GM18520 (cell line): ENCODE results near the gene MC1R.

Experiments used
- ATAC-seq: cut with Tn5 transposase; IDR thresholded peaks from one replicate; pipeline ENCODE4 v1.9.1; 2021; ENCODE audit not compliant: unreplicated experiment

The MC1R gene

DNA sequence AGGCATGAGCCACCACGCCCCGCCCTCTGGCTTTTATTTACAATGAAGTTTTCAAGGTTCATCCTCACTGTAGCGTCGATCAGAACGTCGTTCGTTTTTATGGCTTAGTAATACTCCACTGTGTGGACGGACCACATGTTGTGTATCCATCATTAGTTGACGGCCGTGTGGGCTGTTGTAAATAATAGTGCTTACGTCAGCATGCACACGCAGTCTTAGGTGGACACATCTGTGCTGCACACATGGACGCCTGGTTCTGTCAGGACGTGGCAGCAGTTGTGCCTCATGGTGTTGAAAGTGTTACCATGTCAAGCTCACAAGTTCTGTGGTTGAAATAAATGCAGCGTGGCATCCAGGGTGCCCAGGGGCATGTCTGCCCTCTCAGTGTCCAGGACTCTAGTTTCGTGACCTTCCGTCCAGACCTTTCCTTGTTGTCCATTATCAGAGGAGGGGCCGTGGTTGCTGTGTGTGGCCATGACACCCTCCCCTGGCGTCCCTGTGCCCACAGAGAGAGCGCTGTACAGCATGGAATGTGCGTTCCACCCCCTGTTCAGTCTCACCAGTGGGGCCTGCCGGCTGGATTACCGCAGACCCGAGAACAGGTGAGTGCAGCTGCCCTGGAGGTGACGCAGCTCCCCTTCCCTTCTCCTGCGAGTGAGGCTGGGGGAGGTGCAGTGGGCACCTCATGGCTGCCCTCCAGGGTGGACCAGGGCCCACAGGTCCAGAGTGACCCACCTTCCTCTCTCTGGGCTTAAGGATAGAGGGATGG lies 23.0 kb upstream of the MC1R start:
- ATAC-seq: no peak

DNA sequence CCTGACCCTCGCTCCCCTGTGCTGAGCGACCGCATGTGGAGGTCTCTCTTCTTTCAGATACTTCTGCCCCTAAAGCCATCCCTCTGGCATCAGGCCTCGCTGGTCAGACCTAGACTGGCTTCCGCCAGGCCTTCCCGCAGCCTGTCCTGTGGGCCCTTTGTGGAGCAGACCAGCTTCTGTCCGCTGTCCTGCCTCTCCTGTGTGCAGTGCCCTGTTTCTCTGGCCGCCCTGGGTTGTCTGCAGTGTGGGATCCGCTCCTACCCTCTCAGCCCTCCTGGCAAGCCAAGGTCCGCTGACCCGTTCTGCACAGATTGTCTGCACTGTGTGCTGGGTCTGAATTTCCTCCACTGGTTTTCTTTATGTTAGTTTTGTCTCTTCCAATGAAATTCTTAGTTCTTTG lies 21.5 kb upstream of the MC1R start:
- no peak for ATAC-seq

DNA sequence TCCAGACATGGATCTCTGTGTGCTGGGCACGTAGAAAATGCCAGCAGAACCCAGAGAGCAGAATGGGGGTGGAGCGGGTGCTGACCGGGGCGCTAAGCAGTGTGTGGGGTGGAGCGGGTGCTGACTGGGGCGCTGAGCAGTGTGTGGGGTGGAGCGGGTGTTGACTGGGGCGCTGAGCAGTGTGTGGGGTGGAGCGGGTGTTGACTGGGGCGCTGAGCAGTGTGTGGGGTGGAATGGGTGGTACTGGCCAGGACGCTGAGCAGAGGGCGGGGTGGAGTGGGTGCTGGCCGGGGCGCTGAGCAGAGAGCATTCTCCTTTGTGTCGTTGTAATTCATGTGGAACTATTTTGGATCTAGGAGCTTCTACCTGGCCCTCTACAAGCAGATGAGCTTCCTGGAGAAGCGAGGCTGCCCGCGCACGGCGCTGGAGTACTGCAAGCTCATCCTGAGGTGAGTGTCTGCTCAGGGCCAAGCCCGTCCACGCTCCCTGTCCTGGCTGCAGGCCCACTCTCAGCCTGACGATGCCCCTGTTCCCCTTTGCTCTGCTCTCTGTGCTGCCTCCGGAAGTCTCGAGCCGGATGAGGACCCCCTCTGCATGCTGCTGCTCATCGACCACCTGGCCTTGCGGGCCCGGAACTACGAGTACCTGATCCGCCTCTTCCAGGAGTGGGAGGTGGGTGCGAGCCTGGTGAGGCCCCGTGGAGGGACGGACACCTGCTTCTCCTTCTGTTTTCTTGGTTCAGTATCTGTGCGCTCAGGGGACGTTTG lies 20.3 kb upstream of the MC1R start:
- no peak for ATAC-seq

DNA sequence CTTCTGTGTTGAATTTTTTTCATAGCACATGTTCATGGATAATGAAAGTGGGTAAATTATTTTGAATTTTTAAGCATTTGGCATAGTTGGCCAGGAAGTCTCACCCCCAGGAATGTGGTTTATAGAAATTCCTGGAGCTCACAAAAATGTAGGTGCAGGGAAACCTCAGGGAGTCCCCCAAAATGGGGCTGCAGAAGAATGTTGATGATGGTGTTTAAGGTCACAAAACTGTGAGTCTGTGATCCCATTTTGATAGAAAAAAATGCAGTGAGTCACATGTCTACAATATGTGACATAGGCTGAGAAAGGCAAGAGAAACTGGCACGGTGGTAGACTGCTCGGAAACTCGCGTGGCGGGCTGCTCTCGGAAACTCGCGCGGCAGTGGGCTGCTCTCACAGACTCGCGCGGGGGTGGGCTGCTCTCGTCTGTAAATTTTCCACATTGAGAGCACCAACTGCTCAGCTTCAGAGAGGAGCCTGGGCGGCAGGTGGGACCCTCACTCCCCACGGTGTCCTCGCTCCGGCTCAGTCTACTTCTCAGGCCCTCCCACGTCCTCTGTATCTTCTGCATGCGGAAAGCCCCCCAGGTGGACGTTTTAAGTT lies 18.7 kb upstream of the MC1R start:
- ATAC-seq: no peak

DNA sequence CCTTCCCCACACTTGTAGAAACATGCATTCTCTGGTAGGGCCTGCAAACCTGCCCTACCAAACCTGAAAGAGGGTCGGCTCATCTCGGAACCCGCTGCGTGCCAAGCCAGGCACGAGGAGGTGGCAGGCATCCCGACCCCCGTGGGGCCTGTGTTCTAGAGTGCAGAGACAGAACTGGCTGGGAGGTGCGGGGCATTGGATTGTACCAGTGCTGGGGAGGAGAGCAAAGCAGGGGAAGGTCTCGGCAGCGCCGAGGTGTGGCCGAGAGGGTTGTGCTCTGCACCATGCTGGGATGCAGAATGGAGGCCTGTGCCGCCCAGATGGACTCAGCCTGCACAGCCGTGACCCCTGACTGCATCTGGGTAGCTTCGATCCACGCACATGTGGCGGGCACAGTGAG lies 17.8 kb upstream of the MC1R start:
- no peak for ATAC-seq

DNA sequence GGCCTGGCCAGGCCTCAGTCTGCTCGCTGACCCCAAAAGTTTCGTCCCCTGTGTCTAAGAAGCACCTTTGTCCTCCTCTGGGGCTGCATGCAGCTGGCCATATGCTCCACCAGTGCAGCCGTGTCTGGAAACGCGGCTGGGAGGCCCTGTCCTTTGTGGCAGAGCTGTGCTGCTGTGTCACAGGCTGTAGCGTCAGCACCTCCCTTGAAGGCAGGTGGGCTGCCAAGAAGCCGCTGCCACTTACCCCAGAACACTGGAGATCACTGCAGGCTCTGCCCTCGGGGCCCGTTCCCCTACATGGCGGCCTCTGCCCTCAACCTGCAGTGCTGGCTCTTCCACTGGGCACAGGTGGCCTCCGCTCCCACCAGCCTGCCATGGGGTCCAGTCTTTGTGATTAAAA lies 15.7 kb upstream of the MC1R start:
- ATAC-seq: no peak

DNA sequence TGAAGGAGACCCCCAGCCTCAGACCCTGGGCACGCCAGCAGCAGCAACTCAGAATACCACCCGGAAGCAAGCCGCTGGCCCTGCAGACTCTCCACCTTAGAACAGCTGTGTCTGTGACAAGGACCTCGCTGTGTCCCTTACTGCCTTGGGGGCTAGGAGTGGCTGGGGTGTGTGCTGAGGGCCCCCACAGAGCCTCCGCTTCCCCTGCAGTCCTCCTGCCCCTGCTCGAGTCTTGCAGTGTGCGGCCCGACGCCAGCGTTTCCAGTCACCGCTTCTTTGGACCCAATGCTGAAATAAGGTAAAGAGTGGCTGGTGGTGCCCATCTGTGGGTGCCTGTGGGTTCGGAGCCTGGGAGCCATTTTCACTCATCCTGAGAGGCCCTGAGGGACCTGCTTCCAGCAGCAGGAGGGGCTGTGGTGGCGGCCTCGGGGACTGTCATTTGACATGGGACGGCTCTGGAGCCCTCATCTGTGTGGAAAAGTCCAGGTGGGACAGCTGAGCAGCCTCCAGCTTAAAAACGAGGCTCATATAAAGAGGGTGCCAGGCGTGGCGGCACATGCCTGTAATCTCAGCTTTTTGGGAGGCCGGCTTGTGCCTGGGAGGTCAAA lies 14.7 kb upstream of the MC1R start:
- no peak for ATAC-seq

DNA sequence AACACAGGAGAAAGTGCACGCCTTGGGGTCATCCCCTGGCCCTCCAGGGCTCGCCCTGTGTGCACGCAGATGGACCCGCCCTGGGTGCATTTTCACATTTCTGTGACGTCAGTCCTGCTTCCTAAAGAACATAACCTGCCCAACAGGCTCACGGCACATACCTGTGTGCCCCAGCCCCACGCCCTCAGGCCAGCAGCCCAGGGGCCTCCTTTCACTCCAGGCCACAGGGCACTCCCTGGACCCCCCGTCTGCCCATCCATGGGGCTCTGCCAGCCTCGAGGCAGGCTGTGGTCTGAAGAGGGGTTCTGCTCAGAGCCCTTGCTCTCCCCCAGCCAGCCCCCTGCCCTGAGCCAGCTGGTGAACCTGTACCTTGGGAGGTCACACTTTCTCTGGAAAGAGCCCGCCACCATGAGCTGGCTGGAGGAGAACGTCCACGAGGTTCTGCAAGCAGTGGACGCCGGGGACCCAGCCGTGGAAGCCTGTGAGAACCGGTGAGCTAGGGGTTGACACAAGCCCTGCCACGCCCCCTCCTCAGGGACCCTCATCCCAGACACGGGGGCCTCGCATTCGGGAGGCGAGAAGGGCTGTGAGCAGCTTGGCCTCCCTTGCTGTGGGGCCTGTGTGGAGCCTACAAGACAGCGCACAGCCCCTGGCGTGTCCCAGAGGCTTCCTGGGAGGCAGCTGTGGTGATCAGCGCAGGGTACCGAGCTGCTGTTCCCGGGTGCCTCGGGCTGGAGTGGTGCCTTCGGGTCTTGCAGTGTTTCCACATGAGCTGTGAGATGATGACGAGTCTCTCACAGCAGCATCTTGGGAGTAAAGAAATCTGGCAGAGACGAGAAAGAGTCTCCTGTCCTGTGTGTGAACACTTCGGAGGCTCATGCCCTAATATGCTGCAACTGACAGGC lies 13.8 kb upstream of the MC1R start:
- ATAC-seq: no peak

DNA sequence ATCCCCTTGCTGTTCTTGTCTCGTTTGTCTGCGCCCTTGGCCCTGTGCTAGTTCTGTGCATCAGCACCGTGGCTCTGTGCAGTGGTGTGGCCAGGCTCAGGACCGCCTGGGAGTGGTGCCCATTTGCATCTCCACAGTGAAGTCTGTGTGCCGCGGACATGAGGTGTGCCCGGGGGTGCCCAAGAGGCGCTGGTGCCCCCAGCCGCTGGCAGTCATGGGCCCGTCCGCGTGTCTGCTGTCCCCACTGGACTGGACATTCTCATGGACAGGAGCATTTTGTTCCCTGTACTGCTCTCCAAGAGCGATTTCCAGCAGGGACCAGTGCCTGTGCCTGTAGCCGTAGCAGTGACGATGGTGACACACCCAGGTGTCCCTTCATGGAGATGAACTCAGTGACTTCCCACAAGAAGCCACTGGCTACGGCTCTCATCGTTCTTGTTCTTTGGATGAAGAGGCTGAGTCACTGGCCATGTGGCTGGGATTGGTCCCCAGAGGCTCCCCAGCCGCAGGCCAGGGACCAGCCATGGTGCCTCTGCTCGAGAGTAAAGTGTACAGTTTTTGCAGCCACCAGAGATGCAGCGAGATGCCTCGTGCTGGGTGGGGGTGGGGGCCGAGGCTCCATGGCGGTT lies 13.0 kb upstream of the MC1R start:
- ATAC-seq: no peak

DNA sequence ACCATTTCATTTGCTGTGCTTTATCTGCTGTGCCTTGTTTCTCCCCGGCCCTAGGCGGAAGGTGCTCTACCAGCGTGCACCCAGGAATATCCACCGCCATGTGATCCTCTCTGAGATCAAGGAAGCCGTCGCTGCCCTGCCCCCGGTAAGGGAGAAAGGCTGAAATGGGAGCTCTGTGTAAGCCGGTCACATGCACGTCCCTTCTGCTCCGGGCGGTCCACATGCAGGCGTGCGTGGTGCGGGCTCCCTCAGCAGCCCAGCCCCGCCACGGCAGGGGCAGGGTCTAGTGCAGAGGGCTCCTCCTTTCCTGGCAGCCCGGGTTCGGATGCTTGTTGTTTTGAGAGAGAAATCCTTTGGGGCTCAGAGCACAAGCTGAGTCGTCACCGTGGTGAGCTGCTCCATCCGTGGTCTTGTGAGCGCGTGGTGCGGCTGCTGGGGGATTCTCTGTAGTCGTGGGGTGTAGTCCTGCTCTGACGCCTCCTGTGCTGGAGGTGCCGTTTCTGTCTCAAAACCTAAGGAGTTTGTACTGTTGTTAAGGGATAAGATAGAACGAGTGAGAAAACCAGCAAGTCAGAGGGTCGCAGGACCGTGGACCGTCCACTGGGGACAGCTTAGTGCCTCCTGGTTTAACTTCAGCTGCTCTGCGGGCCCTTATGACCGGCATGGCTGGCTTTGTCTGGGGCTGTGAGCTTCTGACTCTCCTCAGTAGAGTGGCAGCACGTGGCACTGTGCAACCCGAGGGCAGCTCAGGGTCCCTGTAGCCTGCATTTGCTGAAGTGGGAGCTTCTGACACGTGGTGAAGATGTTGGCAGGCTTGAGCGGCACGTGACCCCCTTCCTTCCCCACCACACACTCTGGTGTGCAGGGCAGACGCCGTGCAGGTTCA lies 12.3 kb upstream of the MC1R start:
- no peak for ATAC-seq

DNA sequence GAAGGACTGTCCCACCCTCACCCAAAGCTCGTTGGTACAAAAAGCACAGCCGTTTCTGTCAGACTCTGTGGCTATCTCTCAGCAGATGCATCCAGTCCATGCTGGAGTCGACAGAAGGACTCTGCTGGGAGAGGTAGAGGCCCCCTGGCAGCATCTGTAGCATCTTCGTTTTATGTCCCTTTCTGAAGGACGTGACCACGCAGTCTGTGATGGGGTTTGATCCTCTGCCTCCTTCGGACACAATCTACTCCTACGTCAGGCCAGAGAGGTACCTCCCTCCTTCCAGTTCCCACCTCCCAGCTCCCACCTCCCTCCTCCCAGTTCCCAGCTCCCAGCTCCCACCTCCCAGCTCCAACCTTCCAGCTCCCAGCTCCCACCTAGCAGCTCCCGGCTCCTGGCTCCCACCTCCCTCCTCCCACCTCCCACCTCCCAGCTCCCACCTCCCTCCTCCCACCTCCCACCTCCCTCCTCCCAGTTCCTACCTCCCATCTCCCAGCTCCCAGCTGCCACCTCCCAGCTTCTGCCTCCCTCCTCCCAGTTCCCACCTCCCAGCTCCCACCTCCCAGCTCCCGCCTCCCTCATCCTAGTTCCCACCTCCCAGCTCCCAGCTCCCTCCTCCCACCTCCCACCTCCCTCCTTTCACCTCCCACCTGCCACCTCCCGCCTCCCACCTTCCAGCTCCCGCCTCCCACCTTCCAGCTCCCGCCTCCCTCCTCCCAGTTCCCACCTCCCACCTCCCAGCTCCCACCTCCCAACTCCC lies 11.4 kb upstream of the MC1R start:
- ATAC-seq: no peak

DNA sequence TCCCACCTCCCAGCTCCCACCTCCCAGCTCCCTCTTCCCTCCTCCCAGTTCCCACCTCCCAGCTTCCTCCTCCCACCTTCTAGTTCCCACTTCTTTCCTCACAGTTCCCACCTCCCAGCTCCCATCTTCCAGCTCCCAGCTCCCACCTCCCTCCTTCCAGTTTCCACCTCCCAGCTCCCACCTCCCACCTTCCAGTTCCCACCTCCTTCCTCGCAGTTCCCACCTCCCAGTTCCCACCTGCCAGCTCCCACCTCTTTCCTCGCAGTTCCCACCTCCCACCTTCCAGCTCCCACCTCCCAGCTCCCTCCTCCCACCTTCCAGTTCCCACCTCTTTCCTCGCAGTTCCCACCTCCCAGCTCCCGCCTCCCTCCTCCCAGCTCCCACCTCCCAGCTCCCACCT lies 10.4 kb upstream of the MC1R start:
- ATAC-seq: no peak

DNA sequence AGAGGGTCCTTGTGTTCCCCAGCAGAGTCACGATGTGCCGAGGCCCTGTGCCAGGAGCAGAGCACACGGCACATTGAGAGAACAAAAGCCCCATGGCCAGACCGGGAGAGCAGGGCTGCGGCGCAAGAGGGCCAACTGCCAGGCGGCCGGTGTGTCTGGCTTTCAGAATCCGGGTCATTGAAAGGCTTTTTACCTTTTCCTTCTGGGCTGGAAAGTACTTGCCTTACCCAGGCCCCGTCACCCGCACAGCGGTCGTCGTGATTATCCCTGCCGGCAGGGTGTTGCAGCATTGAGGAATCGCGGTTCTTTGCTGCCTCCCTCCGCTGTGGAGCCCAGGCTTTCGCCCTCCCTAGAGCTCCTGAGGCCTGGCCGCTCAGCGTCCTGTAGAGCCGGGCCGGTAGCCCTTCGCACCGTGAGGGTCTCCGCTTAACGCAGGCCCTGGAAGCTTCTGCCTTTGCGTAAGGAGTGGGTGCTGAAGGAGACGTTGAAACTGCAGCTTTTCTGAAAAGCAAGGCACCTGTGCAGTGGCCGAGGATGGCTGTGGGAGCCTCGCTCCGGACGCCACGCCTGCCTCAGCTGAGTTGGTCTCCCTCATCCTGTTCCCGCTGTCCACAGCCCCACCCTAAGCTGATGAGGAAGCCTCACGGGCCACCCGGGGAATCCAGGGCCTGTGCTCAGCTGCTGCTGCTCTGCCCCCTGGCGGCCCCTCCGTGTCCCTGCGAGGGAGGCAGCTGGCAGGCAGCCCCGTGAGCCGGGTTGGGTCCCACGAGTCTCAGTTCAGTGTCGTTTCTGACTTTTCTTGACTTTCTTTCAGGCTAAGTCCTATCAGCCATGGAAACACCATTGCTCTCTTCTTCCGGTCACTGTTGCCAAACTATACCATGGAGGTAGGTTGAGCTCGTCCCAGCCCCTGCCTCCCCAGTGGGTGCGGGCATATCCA lies 8.6 kb upstream of the MC1R start:
- no peak for ATAC-seq

DNA sequence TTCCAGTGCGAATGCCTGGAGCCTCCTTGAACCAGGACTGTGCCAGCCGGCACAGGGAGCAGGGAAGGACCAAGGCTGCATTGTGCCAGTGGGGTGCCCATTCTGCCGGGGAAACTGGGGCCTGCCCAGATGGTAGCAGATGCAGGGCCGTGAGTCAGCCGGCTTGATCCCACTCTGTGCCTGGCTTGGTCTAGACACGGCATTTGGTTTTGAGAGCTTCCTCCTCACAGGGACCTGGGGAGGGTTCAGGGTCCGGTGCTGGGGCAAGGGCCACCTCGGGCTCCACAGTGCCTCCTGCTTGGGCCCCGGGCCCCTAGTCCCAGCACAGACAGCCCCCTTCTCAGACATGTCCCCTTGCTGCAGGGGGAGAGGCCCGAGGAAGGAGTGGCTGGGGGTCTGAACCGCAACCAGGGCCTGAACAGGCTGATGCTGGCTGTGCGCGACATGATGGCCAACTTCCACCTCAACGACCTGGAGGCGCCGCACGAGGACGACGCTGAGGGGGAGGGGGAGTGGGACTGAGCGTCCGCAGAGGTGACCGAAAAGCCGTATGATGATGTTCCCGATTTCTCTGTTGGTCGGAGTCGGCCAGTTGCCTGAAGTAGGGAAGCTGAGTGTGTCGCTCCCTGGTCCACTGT lies 7.8 kb upstream of the MC1R start:
- ATAC-seq: no peak

DNA sequence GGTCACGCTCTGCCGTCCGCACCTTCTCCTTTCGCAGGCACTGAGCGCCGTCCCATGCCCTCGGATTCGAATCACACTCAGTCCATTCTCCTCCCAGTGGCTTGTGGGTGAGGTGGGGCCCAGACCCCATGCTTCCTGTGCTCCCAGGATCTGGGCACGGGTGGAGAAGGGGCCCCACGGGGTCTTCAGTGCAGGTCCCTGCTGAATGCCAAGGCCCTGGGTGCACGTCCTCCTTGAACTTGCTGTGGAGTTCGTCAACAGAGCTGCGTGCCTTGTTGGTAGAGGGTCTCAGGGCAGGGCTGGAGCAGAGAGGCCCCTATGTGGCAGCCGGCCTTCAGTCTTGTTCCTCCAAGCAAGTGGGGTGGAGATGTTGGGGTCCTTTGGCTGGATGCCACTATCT lies 7.3 kb upstream of the MC1R start:
- ATAC-seq: no peak

DNA sequence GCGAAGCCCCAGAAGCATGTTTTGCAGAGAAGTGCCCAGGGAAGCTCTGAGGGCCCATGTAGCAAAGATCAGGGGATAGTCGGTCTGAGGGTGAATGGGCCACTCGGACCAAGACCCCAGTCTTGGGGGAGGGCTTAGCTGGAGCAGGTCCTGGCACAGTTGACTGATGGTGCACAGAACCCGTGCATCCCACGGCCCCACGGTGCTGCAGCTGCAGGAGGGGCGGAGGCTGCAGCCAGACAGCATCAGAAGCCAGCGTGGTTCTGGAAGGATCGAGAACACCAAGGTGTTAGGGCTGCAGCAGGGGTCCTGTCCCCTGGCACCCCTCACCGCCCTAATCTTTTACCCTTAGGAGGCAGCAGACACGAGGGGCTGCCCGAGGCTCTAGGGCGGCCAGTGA lies 6.5 kb upstream of the MC1R start:
- ATAC-seq: no peak

DNA sequence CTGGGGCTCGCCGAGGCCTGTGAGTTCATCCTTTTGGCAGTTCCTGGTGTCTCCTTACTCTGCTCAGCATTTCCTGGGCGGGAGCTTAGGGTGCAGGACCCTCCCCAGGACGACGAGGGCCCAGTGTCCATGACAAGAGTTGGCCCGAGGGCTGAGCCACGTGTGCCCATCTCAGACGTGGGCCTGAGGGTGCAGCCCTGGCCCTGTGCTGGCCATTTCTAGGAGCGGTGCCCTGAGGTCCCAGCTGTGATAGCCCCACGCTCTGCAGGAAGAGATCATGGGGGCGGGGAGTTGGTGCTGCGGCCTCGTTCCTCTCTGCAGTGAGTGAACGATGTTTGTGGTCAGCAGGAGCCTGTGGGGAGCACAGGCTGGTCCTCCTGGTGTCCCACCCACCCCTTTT lies 6.0 kb upstream of the MC1R start:
- ATAC-seq: no peak
